H9 (cell line): Measurements from ENCODE around the gene FRRS1L. TPM values are rescaled to one million over a fixed set of nuclear protein-coding genes. Genes with fewer than 3 reads are reported as not detected.

Source experiments
- DNase-seq: peaks from one replicate; pipeline ENCODE4 v3.0.0-alpha.2; 2017
- H2AFZ ChIP-seq: one replicate; pipeline ENCODE4 v1.6.1; 2013; ENCODE audit warnings: mild to moderate bottlenecking, low read length, control low read depth, moderate library complexity
- H2AK5ac ChIP-seq: 2 replicates; pipeline ENCODE4 v1.6.1; 2013; ENCODE audit warnings: low read length, control low read depth, mixed read lengths; ENCODE audit not compliant: insufficient read length
- H2BK120ac ChIP-seq: one replicate; pipeline ENCODE4 v1.6.1; 2013; ENCODE audit warnings: low read depth, mild to moderate bottlenecking, low read length, control low read depth, inconsistent platforms; ENCODE audit not compliant: poor library complexity, severe bottlenecking
- H2BK12ac ChIP-seq: 2 replicates; pipeline ENCODE4 v1.6.1; 2013; ENCODE audit warnings: low read length, control low read depth, mixed read lengths, low read depth; ENCODE audit not compliant: insufficient read length
- H2BK15ac ChIP-seq: 2 replicates; pipeline ENCODE4 v1.6.1; 2013; ENCODE audit warnings: low read depth, low read length, control low read depth
- H2BK20ac ChIP-seq: one replicate; pipeline ENCODE4 v1.6.1; 2013; ENCODE audit warnings: low read depth, mild to moderate bottlenecking, low read length, control low read depth, inconsistent platforms; ENCODE audit not compliant: poor library complexity, severe bottlenecking
- H2BK5ac ChIP-seq: 2 replicates; pipeline ENCODE4 v1.6.1; 2013; ENCODE audit warnings: low read length, control low read depth, mixed read lengths; ENCODE audit not compliant: insufficient read length
- H3K14ac ChIP-seq: 2 replicates; pipeline ENCODE4 v1.6.1; 2013; ENCODE audit warnings: low read length, control low read depth; ENCODE audit not compliant: insufficient read depth
- H3K18ac ChIP-seq: 2 replicates; pipeline ENCODE4 v1.6.1; 2013; ENCODE audit warnings: low read depth, mild to moderate bottlenecking, mixed read lengths, low read length, control low read depth; ENCODE audit not compliant: insufficient read length
- H3K23ac ChIP-seq: 2 replicates; pipeline ENCODE4 v1.6.1; 2013; ENCODE audit warnings: low read length, control low read depth, mixed read lengths, low read depth; ENCODE audit not compliant: insufficient read length
- H3K23me2 ChIP-seq: 2 replicates; pipeline ENCODE4 v1.6.1; 2013; ENCODE audit warnings: low read depth, mild to moderate bottlenecking, mixed read lengths, low read length, control low read depth; ENCODE audit not compliant: insufficient read length, poor library complexity, severe bottlenecking
- H3K27ac ChIP-seq: 2 replicates; pipeline ENCODE4 v1.5.1; 2013; ENCODE audit warnings: low read length, control low read depth, mixed read lengths, low read depth; ENCODE audit not compliant: insufficient read length
- H3K27me3 ChIP-seq: 2 replicates; pipeline ENCODE4 v1.6.1; 2013; ENCODE audit warnings: low read length, control low read depth, inconsistent platforms; ENCODE audit not compliant: insufficient read depth
- H3K4ac ChIP-seq: 2 replicates; pipeline ENCODE4 v1.6.1; 2013; ENCODE audit warnings: low read depth, mild to moderate bottlenecking, control low read depth, inconsistent platforms, low read length, moderate library complexity
- H3K4me1 ChIP-seq: 2 replicates; pipeline ENCODE4 v1.6.1; 2013; ENCODE audit warnings: low read length, control low read depth, inconsistent platforms; ENCODE audit not compliant: insufficient read depth
- H3K4me2 ChIP-seq: 2 replicates; pipeline ENCODE4 v1.6.1; 2013; ENCODE audit warnings: low read length, control low read depth, mixed read lengths; ENCODE audit not compliant: insufficient read length, insufficient read depth
- H3K56ac ChIP-seq: 2 replicates; pipeline ENCODE4 v1.6.1; 2013; ENCODE audit warnings: low read depth, mild to moderate bottlenecking, mixed read lengths, low read length, control low read depth; ENCODE audit not compliant: insufficient read length
- H3K79me1 ChIP-seq: 2 replicates; pipeline ENCODE4 v1.6.1; 2013; ENCODE audit warnings: low read depth, mild to moderate bottlenecking, moderate library complexity, low read length, control low read depth, inconsistent platforms; ENCODE audit not compliant: insufficient read depth, poor library complexity, severe bottlenecking
- H3K79me2 ChIP-seq: 2 replicates; pipeline ENCODE4 v1.6.1; 2013; ENCODE audit warnings: low read length, control low read depth, inconsistent platforms; ENCODE audit not compliant: insufficient read depth
- H3K9ac ChIP-seq: 2 replicates; pipeline ENCODE4 v1.6.1; 2013; ENCODE audit warnings: low read length, control low read depth, mixed read lengths; ENCODE audit not compliant: insufficient read length; ENCODE audit errors: extremely low read depth
- H3K9me3 ChIP-seq: one replicate; pipeline ENCODE4 v1.6.1; 2013; ENCODE audit warnings: low read depth, low read length, inconsistent platforms; ENCODE audit not compliant: control insufficient read depth
- H3T11ph ChIP-seq: one replicate; pipeline ENCODE4 v1.6.1; 2013; ENCODE audit warnings: mild to moderate bottlenecking, low read length, control low read depth, inconsistent platforms
- H4K20me1 ChIP-seq: one replicate; pipeline ENCODE4 v1.6.1; 2013; ENCODE audit not compliant: control insufficient read depth, insufficient read length, insufficient read depth
- H4K5ac ChIP-seq: 2 replicates; pipeline ENCODE4 v1.6.1; 2013; ENCODE audit warnings: low read depth, mild to moderate bottlenecking, mixed read lengths, low read length, control low read depth; ENCODE audit not compliant: insufficient read length
- H4K8ac ChIP-seq: replicated peaks from 2 replicates; pipeline ENCODE4 v1.6.1; 2013; ENCODE audit warnings: low read length, control low read depth, mixed read lengths, low read depth; ENCODE audit not compliant: insufficient read length
- H4K91ac ChIP-seq: 2 replicates; pipeline ENCODE4 v1.6.1; 2013; ENCODE audit warnings: low read depth, mild to moderate bottlenecking, moderate library complexity, mixed read lengths, low read length, control low read depth; ENCODE audit not compliant: insufficient read length
- H3K27ac Mint-ChIP-seq, 3 experiments: 2 replicates in 2 of 3; 3 replicates in 1 of 3; pipeline ENCODE4 v1.8.0; 2020 to 2021; ENCODE audit warnings: mixed read lengths in 3 of 3, mild to moderate bottlenecking in 1 of 3, moderate library complexity in 1 of 3
- H3K27me3 Mint-ChIP-seq: 2 replicates; pipeline ENCODE4 v1.8.0; 2021; ENCODE audit warnings: low read depth, mild to moderate bottlenecking, moderate library complexity, mixed read lengths
- H3K36me3 Mint-ChIP-seq, 3 experiments: 2 replicates in 2 of 3; 3 replicates in 1 of 3; pipeline ENCODE4 v1.8.0; 2020 to 2021; ENCODE audit warnings: low read depth in 3 of 3, mixed read lengths in 3 of 3; ENCODE audit not compliant: insufficient read depth in 1 of 3
- H3K4me1 Mint-ChIP-seq, 2 experiments: 2 replicates each; pipeline ENCODE4 v1.8.0; 2020; ENCODE audit warnings: mixed read lengths in 2 of 2
- H3K4me3 Mint-ChIP-seq, 2 experiments: 2 replicates in 1 of 2; 3 replicates in 1 of 2; pipeline ENCODE4 v1.8.0; 2020 to 2021; ENCODE audit warnings: mild to moderate bottlenecking in 2 of 2, mixed read lengths in 2 of 2, moderate library complexity in 1 of 2
- H3K9me3 Mint-ChIP-seq, 2 experiments: 2 replicates in 1 of 2; 3 replicates in 1 of 2; pipeline ENCODE4 v1.8.0; 2020; ENCODE audit warnings: mild to moderate bottlenecking in 2 of 2, mixed read lengths in 2 of 2, moderate library complexity in 1 of 2
- CTCF ChIP-seq: fragments of 200-600 bp; sonication (generic); conservative IDR thresholded peaks from 3 replicates; pipeline ENCODE4 v1.8.0; 2021; ENCODE audit warnings: antibody characterized with exemption, mild to moderate bottlenecking
- WGBS: extraction: QIAGEN DNeasy Blood & Tissue Kit; methylation state at CpG from one replicate; pipeline ENCODE4 v1.1.7; 2013; ENCODE audit warnings: missing lambda C conversion rate, low lambda C conversion rate, mixed read lengths; ENCODE audit not compliant: insufficient read length; ENCODE audit errors: extremely low coverage; 5-methylcytosine and 5-hydroxymethylcytosine counted together
- total RNA-seq: library from RNA; stranded (reverse); gene quantifications from 2 replicates; pipeline ENCODE4 v1.2.1, GENCODE V29; 2021

Gene FRRS1L
- total RNA-seq, 1 experiment from 2014 or later, result 3.3 TPM

- H3K9me3 Mint-ChIP-seq, result 0 out of 5 replicates have a peak, but pooled peaks cover 0 to 3% of the 10 kb centered on the region in 2 experiments
- Histone ChIP-seq H2BK20ac (no peak overlapping the region), H2AFZ (peak overlapping the region; percentile 15), H2AK5ac (no peak overlapping the region), H3K56ac (no peak overlapping the region), H3K23me2 (peaks cover 9% of the 10 kb centered on the region), H3T11ph (no peak overlapping the region), H3K4me2 (peak overlapping the region; percentile 28), H4K8ac (no peak overlapping the region), H3K9me3 (no peaks in the 10 kb centered on the region), H3K23ac (no peak overlapping the region), H3K4me1 (peaks cover 7% of the 10 kb centered on the region; the same call in 1 of the 2 replicates), H3K79me2 (peaks cover 28% of the 10 kb centered on the region), H2BK12ac (no peak overlapping the region), H2BK15ac (no peak overlapping the region), H3K14ac (0 out of 2 replicates have a peak overlapping the region, but pooled peaks have one; percentile 8), H3K27ac (no peak overlapping the region), H4K20me1 (no peaks in the 10 kb centered on the region), H3K18ac (no peak overlapping the region), H2BK5ac (no peak overlapping the region), H3K27me3 (no peaks in the 10 kb centered on the region), H3K9ac (peak overlapping the region; percentile 30), H4K5ac (no peak overlapping the region), H4K91ac (no peak overlapping the region), H2BK120ac (no peak overlapping the region), H3K79me1 (peaks cover 5% of the 10 kb centered on the region), H3K4ac (no peak overlapping the region)
- TF ChIP-seq CTCF, result no peak
- H3K27ac Mint-ChIP-seq, result peak overlapping the region in 1 of 3 experiments; percentile 78; a peak in 2 of 7 replicates
- H3K4me3 Mint-ChIP-seq, result peak overlapping the region in 1 of 2 experiments; percentile 97; a peak in 3 of 5 replicates
- H3K36me3 Mint-ChIP-seq, result peaks cover 12 to 15% (median 14%) of the 10 kb centered on the region in 3 experiments; a peak in 6 of 7 replicates
- no peaks in the 10 kb centered on the region for H3K27me3 Mint-ChIP-seq
- DNase-seq, result no peak
- peaks cover 23 to 31% of the 10 kb centered on the region in 2 experiments for H3K4me1 Mint-ChIP-seq
- WGBS, result no CpG with 5 or more reads among the region's 11 CpGs
Observed at GRCh38 chr9:109121232-109121796, 45.7 kb downstream of the FRRS1L start.
